Fibroblast of upper back skin (primary cell): ENCODE data around the gene ZNF225.
"Not testable (repeated sequence)": the region's sequence is repeated elsewhere in the genome, so short reads cannot be mapped to it uniquely, and the experiment has no call there.

Experiments used
- DNase-seq: peaks from one replicate; pipeline ENCODE4 v3.0.0-alpha.2; 2013

The ZNF225 gene

GRCh38 chr19:44113138-44113783, at the start of gene ZNF225:
Gene ZNF225 (plus strand): TSS chr19:44113399. CDS start chr19:44115828, 2,429 bp downstream.
- peak; percentile 99 for DNase-seq

GRCh38 chr19:44066305-44066704, 46.9 kb upstream of the ZNF225 start:
- DNase-seq = no peak

GRCh38 chr19:44069415-44069814, 43.8 kb upstream of the ZNF225 start:
- DNase-seq = no peak

GRCh38 chr19:44071824-44072542, 41.2 kb upstream of the ZNF225 start, which contains the start of gene ZNF284:
Gene ZNF284 (plus strand): TSS chr19:44072159. CDS start chr19:44076390, 4,231 bp downstream.
- peak; percentile 94 for DNase-seq

GRCh38 chr19:44072543-44073401, 40.4 kb upstream of the ZNF225 start:
- DNase-seq = no peak

GRCh38 chr19:44076325-44076724, 36.9 kb upstream of the ZNF225 start:
- no peak for DNase-seq

- no peak for DNase-seq
These were observed 21.1 kb upstream of the ZNF225 start for GRCh38 chr19:44092108-44092507.

GRCh38 chr19:44093931-44094765, 19.1 kb upstream of the ZNF225 start, which contains the start of gene ZNF224:
Gene ZNF224 (plus strand): TSS chr19:44094361. CDS start chr19:44097874, 3,513 bp downstream.
- DNase-seq = peak; percentile 93

GRCh38 chr19:44107751-44108150, 5.4 kb upstream of the ZNF225 start:
- no peak for DNase-seq

GRCh38 chr19:44109458-44109857, 3.7 kb upstream of the ZNF225 start:
- DNase-seq = no peak

GRCh38 chr19:44111910-44112463, 1.2 kb upstream of the ZNF225 start:
- DNase-seq = peak; percentile 82

- DNase-seq = no peak
These were observed 429 bp upstream of the ZNF225 start for GRCh38 chr19:44112802-44113137.

- no peak for DNase-seq
These were observed 688 bp downstream of the ZNF225 start for GRCh38 chr19:44113784-44114390.

- not testable (repeated sequence) for DNase-seq
These were observed 8.0 kb downstream of the ZNF225 start for GRCh38 chr19:44121162-44121561.

- no peak for DNase-seq
These were observed 18.8 kb downstream of the ZNF225 start for GRCh38 chr19:44131955-44132354.

- peak; percentile 83 for DNase-seq
These were observed 28.2 kb downstream of the ZNF225 start, which contains the start of gene ZNF234 for GRCh38 chr19:44141191-44142058. Gene ZNF234 (plus strand): TSS chr19:44141554. CDS start chr19:44144633, 3,079 bp downstream.

- DNase-seq = peak; percentile 10
These were observed 28.8 kb downstream of the ZNF225 start for GRCh38 chr19:44142059-44142433.

GRCh38 chr19:44149776-44150175, 36.6 kb downstream of the ZNF225 start:
- no peak for DNase-seq

GRCh38 chr19:44151491-44151890, 38.3 kb downstream of the ZNF225 start:
- no peak for DNase-seq

GRCh38 chr19:44156475-44156874, 43.3 kb downstream of the ZNF225 start:
- no peak for DNase-seq

- no peak for DNase-seq
These were observed 50.6 kb downstream of the ZNF225 start for GRCh38 chr19:44163789-44164188.
